ENCODE results near the gene MYL2. TPM values are rescaled to one million over a fixed set of nuclear protein-coding genes. Genes with fewer than 3 reads are reported as not detected.

The MYL2 gene
- total RNA-seq, 4 donors from 2014 or later: 2.7 TPM; not detected in 3

DNA sequence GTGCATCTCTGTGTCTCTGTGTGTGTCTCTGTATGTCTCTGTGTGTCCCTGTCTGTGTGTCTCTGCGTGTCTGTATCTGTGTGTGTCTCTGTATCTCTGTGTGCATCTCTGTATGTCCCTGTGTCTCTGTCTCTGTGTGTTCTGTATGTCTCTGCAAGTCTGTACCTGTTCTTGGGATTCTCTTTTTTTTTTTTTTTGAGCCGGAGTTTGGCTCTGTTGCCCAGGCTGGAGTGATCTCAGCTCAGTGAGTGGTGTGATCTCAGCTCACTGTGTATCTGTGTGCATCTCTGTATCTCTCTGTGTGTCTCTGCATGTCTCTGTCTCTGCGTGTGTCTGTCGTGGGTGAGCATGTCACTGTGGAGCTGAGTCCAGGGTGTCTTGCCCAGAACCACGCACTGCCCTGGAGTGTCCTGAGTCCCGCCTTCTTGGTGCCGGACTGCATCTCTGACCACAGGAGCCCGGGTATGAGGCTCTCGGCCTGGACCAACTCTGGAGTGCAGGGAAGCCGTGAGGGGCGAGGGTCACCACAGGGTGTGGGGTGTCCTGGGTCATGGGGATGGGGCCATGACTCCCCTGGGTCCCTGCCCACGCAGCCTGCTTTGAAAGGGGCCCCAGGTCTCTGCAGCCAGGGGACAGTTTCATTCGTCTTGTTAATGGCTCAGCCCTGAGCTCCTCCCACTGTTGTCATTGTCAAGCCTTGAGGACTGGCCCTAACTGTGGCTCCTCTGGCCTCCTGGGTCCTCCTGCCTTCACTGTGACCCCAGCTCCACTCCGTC lies 11.8 kb downstream of the MYL2 start:
- H3K4me1 ChIP-seq: no peaks in the 10 kb centered on the region
- no peak for TF ChIP-seq POLR2A (IDR thresholded peaks at IDR 0.05)
- TF ChIP-seq, protein P1, sequence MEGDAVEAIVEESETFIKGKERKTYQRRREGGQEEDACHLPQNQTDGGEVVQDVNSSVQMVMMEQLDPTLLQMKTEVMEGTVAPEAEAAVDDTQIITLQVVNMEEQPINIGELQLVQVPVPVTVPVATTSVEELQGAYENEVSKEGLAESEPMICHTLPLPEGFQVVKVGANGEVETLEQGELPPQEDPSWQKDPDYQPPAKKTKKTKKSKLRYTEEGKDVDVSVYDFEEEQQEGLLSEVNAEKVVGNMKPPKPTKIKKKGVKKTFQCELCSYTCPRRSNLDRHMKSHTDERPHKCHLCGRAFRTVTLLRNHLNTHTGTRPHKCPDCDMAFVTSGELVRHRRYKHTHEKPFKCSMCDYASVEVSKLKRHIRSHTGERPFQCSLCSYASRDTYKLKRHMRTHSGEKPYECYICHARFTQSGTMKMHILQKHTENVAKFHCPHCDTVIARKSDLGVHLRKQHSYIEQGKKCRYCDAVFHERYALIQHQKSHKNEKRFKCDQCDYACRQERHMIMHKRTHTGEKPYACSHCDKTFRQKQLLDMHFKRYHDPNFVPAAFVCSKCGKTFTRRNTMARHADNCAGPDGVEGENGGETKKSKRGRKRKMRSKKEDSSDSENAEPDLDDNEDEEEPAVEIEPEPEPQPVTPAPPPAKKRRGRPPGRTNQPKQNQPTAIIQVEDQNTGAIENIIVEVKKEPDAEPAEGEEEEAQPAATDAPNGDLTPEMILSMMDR (IDR thresholded peaks at IDR 0.05): no peak
- no peak for DNase-seq
- no peak overlapping the region for H3K4me3 ChIP-seq
- H3K27ac ChIP-seq: no peak overlapping the region
- H3K36me3 ChIP-seq: no peaks in the 10 kb centered on the region
- intact Hi-C loops (cut with DNase I; ENCODE audit: low total_unique reads): no loop called here
- H3K9me3 ChIP-seq: no peaks in the 10 kb centered on the region
- no peaks in the 10 kb centered on the region for H3K27me3 ChIP-seq

DNA sequence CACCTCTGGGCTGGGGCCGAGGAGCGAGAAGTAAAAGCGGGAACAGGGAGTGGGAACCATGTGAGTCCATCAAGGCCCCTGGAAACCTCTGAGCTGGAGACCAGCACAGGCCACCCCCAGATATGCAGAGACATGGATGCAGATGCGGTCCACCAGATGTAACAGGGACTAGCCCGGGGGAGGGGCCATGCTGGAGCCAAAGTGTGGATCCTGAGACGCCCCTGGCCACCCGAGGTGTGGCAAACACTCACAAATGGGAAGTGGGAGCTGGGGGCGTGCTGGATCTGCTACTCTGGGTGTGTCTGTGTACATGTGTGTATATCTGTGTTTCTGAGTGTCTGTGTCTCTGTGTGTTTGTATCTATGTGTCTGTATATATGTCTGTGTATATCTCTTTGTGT lies 12.8 kb downstream of the MYL2 start:
- no peak for DNase-seq
- H3K27ac ChIP-seq: no peak overlapping the region
- no peaks in the 10 kb centered on the region for H3K4me1 ChIP-seq
- H3K27me3 ChIP-seq: no peaks in the 10 kb centered on the region
- no peaks in the 10 kb centered on the region for H3K36me3 ChIP-seq
- no peak overlapping the region for H3K4me3 ChIP-seq
- intact Hi-C loops (cut with DNase I; ENCODE audit: low total_unique reads): no loop called here
- TF ChIP-seq, protein P1 (IDR thresholded peaks at IDR 0.05): no peak
- no peak for TF ChIP-seq POLR2A (IDR thresholded peaks at IDR 0.05)
- H3K9me3 ChIP-seq: no peaks in the 10 kb centered on the region

DNA sequence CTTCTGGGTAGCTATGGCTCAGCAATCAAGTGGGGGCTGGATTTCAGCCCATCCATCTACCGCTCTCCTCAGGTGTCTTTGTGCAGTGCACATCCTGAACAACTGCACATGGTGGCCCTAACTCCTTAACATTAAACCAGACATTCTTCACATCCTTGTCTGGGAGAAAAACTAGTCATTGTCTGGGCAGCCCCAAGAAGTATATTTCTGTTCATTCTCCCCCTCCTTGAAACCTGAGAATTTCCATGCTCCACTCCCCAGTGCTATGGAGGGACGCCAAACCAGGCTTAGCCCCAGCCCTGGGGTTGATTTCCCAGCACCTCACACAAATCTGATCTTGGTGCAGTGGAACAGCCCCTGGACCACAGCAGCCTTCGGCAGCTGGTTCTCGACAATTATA lies 13.4 kb downstream of the MYL2 start:
- H3K27me3 ChIP-seq: no peaks in the 10 kb centered on the region
- no peaks in the 10 kb centered on the region for H3K36me3 ChIP-seq
- intact Hi-C loops (cut with DNase I; ENCODE audit: low total_unique reads): no loop called here
- no peak for DNase-seq
- H3K4me1 ChIP-seq: no peaks in the 10 kb centered on the region
- H3K27ac ChIP-seq: no peak overlapping the region
- no peak overlapping the region for H3K4me3 ChIP-seq
- TF ChIP-seq, protein P1 (IDR thresholded peaks at IDR 0.05): no peak
- no peak for TF ChIP-seq POLR2A (IDR thresholded peaks at IDR 0.05)
- no peaks in the 10 kb centered on the region for H3K9me3 ChIP-seq

DNA sequence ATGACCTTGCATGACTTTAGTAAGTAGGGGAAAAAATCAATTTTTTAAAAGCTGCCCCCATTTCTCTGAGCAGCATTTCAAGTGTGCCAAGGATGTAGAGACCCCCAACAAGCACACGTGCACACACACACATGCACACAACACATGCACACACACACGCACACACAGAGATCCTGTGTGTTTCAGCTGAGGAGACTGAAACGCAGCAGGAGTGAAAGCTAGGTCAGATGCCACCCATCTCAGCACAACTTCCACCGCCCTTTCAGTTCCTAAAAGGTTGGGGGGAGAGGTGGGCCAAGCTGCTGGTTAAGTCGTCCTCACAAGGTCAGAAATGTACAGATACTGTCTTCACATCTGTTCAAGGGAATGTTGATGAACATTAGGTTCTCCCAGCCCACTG lies 13.9 kb downstream of the MYL2 start:
- no peaks in the 10 kb centered on the region for H3K4me1 ChIP-seq
- H3K4me3 ChIP-seq: no peak overlapping the region
- intact Hi-C loops (cut with DNase I; ENCODE audit: low total_unique reads): no loop called here
- H3K9me3 ChIP-seq: no peaks in the 10 kb centered on the region
- no peaks in the 10 kb centered on the region for H3K36me3 ChIP-seq
- TF ChIP-seq, protein P1 (IDR thresholded peaks at IDR 0.05): no peak
- H3K27me3 ChIP-seq: no peaks in the 10 kb centered on the region
- no peak for DNase-seq
- no peak overlapping the region for H3K27ac ChIP-seq

DNA sequence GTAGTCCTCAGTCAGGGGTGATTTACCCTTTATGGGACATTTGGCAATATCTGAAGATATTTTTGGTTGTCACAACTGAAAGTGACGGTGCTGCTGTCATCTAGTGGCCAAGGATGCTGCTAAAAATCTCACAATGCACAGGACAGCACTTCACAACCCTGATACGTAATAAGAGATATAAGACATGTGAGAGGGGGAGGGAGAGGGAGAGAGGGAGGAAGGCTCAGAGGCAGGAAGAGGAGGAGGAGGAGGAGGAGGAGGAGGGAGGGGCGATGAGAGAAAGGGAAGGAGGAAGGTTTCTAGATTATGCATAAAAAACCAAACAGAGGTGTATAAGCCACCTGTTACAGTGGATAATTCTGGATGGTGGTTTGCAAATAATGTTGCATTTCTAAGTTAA lies 14.3 kb downstream of the MYL2 start:
- H3K4me1 ChIP-seq: no peaks in the 10 kb centered on the region
- no peak overlapping the region for H3K27ac ChIP-seq
- DNase-seq: no peak
- H3K27me3 ChIP-seq: no peaks in the 10 kb centered on the region
- TF ChIP-seq POLR2A (IDR thresholded peaks at IDR 0.05): no peak
- TF ChIP-seq, protein P1 (IDR thresholded peaks at IDR 0.05): no peak
- H3K36me3 ChIP-seq: no peaks in the 10 kb centered on the region
- intact Hi-C loops (cut with DNase I; ENCODE audit: low total_unique reads): no loop called here
- no peaks in the 10 kb centered on the region for H3K9me3 ChIP-seq
- no peak overlapping the region for H3K4me3 ChIP-seq

Measured in uterus (tissue), 4 donors.